ENCODE data around the gene JMJD6. TPM values are rescaled to one million over a fixed set of nuclear protein-coding genes. Genes with fewer than 3 reads are reported as not detected.

JMJD6 gene
- total and polyA plus RNA-seq, 2 donors from 2014 or later: 23.6 to 34.3 TPM

DNA sequence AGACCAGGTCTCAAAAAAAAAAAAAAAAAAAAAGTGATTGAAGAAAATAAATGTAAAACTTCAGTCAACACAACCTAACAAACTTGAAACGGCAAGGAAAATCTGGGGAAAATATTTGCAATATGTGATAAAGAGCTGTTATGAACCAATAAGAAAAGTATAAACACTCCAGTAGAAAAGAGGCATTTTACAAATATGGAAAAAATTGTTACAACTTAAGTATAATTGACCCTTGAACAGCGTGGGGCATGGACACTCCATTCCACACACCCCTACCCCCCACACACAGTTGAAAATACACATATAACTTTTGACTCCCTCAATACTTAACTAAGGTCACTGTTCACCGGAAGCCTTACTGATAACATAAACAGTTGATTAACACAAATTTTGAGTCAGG lies 32.2 kb upstream of the JMJD6 start:
- Histone ChIP-seq H3K36me3 (ENCODE audit: control insufficient read depth in 2 of 3, insufficient read depth in 3 of 3, low read length in 3 of 3) (peaks cover 0 to 5% (median 0%) of the 10 kb centered on the region in 3 donors), H3K27ac (ENCODE audit: low read depth in 2 of 2, low read length in 2 of 2) (no peak overlapping the region), H3K4me1 (ENCODE audit: control insufficient read depth in 2 of 3, insufficient read depth in 2 of 3, low read depth in 1 of 3, low read length in 3 of 3) (no peaks in the 10 kb centered on the region), H3K4me3 (ENCODE audit: low read length in 3 of 3) (no peak overlapping the region), H3K27me3 (ENCODE audit: control insufficient read depth, insufficient read depth, low read length) (no peaks in the 10 kb centered on the region), H3K9me3 (ENCODE audit: control insufficient read depth in 2 of 3, insufficient read depth in 1 of 3, low read length in 3 of 3) (no peaks in the 10 kb centered on the region), H3K9ac (ENCODE audit: low read length in 3 of 3) (no peak overlapping the region)
- DNase-seq (no peak), FAIRE-seq (no peak)
- TF ChIP-seq, protein P1, sequence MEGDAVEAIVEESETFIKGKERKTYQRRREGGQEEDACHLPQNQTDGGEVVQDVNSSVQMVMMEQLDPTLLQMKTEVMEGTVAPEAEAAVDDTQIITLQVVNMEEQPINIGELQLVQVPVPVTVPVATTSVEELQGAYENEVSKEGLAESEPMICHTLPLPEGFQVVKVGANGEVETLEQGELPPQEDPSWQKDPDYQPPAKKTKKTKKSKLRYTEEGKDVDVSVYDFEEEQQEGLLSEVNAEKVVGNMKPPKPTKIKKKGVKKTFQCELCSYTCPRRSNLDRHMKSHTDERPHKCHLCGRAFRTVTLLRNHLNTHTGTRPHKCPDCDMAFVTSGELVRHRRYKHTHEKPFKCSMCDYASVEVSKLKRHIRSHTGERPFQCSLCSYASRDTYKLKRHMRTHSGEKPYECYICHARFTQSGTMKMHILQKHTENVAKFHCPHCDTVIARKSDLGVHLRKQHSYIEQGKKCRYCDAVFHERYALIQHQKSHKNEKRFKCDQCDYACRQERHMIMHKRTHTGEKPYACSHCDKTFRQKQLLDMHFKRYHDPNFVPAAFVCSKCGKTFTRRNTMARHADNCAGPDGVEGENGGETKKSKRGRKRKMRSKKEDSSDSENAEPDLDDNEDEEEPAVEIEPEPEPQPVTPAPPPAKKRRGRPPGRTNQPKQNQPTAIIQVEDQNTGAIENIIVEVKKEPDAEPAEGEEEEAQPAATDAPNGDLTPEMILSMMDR (IDR thresholded peaks at IDR 0.05; ENCODE audit: borderline replicate concordance, extremely low read depth, insufficient read depth): no peak
- intact Hi-C loops (cut with DNase I): no loop called here

DNA sequence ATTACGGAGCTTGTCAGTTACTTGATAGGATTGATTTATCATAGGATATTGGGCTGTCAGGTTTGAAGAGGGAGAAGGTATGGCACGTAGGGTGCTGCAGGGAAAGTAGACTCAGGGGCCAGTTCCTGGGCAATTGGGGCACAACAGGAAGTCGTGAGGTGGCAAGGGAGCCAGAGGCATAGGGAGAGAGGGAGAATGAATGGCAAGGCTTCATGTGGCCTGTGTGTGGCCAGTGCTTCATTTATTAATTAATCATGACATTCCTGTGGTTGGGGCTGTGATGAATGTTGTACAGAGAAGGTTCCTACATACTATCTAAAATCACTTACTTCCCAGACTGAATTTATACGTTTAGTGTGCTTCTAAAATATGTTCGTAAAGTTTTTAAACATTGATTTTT lies 30.9 kb upstream of the JMJD6 start:
- TF ChIP-seq, protein P1 (IDR thresholded peaks at IDR 0.05; ENCODE audit: borderline replicate concordance, extremely low read depth, insufficient read depth): no peak
- Histone ChIP-seq H3K9ac (ENCODE audit: low read length in 3 of 3) (no peak overlapping the region), H3K9me3 (ENCODE audit: control insufficient read depth in 2 of 3, insufficient read depth in 1 of 3, low read length in 3 of 3) (no peaks in the 10 kb centered on the region), H3K4me1 (ENCODE audit: control insufficient read depth in 2 of 3, insufficient read depth in 2 of 3, low read depth in 1 of 3, low read length in 3 of 3) (no peaks in the 10 kb centered on the region), H3K27ac (ENCODE audit: low read depth in 2 of 2, low read length in 2 of 2) (no peak overlapping the region), H3K4me3 (ENCODE audit: low read length in 3 of 3) (no peak overlapping the region), H3K27me3 (ENCODE audit: control insufficient read depth, insufficient read depth, low read length) (no peaks in the 10 kb centered on the region), H3K36me3 (ENCODE audit: control insufficient read depth in 2 of 3, insufficient read depth in 3 of 3, low read length in 3 of 3) (peaks cover 0 to 5% (median 0%) of the 10 kb centered on the region in 3 donors)
- DNase-seq (no peak), FAIRE-seq (no peak)
- intact Hi-C loops (cut with DNase I): no loop called here

DNA sequence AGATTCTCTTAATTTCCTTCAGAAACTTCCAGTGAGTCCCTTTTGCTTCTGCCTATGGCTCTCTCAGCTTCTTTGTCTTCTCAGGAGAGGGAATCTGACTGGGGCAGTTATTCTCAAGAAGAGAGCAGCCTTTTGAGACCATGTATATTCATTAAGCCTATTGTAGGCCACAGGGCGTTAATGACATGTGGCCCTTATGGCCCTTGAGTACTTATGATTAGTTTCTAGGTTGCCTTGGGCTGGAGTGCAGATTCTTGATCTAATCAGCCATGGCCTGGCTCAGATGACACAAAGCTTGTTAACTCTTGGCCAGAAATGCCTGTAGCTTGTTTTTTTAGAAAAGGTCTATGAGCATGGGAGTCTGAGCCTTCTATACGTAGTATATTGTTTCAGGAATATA lies 28.9 kb upstream of the JMJD6 start:
- H3K9me3 ChIP-seq (ENCODE audit: control insufficient read depth in 2 of 3, insufficient read depth in 1 of 3, low read length in 3 of 3): no peaks in the 10 kb centered on the region
- no peak for FAIRE-seq
- TF ChIP-seq, protein P1 (IDR thresholded peaks at IDR 0.05; ENCODE audit: borderline replicate concordance, extremely low read depth, insufficient read depth): no peak
- H3K4me1 ChIP-seq (ENCODE audit: control insufficient read depth in 2 of 3, insufficient read depth in 2 of 3, low read depth in 1 of 3, low read length in 3 of 3): no peaks in the 10 kb centered on the region
- H3K36me3 ChIP-seq (ENCODE audit: control insufficient read depth in 2 of 3, insufficient read depth in 3 of 3, low read length in 3 of 3): peaks cover 0 to 5% (median 0%) of the 10 kb centered on the region in 3 donors
- no peak overlapping the region for H3K9ac ChIP-seq (ENCODE audit: low read length in 3 of 3)
- H3K4me3 ChIP-seq (ENCODE audit: low read length in 3 of 3): no peak overlapping the region
- H3K27ac ChIP-seq (ENCODE audit: low read depth in 2 of 2, low read length in 2 of 2): no peak overlapping the region
- no peak for DNase-seq
- intact Hi-C loops (cut with DNase I): no loop called here
- H3K27me3 ChIP-seq (ENCODE audit: control insufficient read depth, insufficient read depth, low read length): no peaks in the 10 kb centered on the region
